Gastroesophageal sphincter (tissue), 3 donors: Measurements from ENCODE around the gene BPHL.

ENCODE experiments used
- POLR2A ChIP-seq, 2 donors: fragments of 450-650 bp; IDR thresholded peaks; one replicate each; pipeline ENCODE4 v1.6.1; 2017; ENCODE audit warnings: antibody characterized with exemption in 2 of 2, mild to moderate bottlenecking in 2 of 2, moderate library complexity in 1 of 2
- TF ChIP-seq, protein P1 (sequence below), 4 experiments: fragments of 200-600 bp in 2 of 4; fragments of 450-650 bp in 2 of 4; sonication (generic) in 1 of 4; IDR thresholded peaks; one replicate each; pipeline ENCODE4 v1.5.1; 2017 to 2019; ENCODE audit warnings: antibody characterized with exemption in 4 of 4, mild to moderate bottlenecking in 2 of 4, moderate library complexity in 2 of 4

DNA sequence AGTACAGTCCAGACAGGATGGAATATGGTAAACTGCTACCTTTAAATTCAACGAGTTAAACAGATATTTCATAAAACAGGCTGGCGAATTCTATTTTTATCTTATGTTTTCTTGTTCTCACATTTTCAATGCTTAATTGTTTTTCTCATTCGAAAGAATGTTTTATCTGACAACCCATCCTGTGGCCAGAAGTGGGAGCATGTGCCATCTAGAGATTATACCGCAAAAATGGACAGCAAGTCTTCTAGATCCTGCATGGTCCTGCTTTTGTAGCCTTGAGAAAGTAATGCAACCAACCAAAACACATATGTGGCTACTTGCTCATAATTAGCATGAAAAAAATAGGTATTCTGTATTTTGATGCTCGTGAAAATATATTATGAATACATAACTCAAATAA is 78.3 kb downstream of the BPHL start:
- no peak for TF ChIP-seq POLR2A (IDR thresholded peaks at IDR 0.05)
- TF ChIP-seq, protein P1, sequence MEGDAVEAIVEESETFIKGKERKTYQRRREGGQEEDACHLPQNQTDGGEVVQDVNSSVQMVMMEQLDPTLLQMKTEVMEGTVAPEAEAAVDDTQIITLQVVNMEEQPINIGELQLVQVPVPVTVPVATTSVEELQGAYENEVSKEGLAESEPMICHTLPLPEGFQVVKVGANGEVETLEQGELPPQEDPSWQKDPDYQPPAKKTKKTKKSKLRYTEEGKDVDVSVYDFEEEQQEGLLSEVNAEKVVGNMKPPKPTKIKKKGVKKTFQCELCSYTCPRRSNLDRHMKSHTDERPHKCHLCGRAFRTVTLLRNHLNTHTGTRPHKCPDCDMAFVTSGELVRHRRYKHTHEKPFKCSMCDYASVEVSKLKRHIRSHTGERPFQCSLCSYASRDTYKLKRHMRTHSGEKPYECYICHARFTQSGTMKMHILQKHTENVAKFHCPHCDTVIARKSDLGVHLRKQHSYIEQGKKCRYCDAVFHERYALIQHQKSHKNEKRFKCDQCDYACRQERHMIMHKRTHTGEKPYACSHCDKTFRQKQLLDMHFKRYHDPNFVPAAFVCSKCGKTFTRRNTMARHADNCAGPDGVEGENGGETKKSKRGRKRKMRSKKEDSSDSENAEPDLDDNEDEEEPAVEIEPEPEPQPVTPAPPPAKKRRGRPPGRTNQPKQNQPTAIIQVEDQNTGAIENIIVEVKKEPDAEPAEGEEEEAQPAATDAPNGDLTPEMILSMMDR (IDR thresholded peaks at IDR 0.05), result no peak
